ENCODE results near the gene MIXL1. TPM values are rescaled to one million over a fixed set of nuclear protein-coding genes. Genes with fewer than 3 reads are reported as not detected.

MIXL1 gene
- total RNA-seq, 4 donors from 2014 or later: 0.32 TPM; not detected in 3

DNA sequence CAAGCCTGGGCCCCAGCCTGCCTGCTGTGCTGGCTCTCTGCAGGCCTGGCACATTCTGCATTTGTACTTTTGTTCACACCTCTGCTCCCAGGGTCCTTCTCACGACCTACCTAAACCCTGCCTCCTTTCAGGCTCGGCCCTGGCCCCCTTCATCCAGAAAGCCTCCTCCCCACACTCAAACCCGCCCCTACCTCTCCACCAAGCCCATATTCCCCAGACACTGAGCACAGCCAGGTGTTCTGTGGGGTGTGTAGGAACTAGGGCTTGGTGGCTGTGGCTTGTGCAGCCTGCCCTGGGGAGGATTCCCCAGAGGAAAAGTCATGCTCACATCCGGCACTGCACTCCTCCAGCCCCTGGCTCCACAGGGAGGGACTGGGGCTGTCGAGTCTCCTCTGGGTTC is 8.2 kb upstream of the MIXL1 start:
- intact Hi-C loops (cut with DNase I; ENCODE audit: low total_unique reads) (no loop called here), in situ Hi-C loops (cut with MboI; ENCODE audit: low pct_ligation_motif_present in 1 of 4, low pct_unique_long_range_greater_than_20kb in 1 of 4, low sequenced_read_pairs in 3 of 4) (loop anchor here in 1 of 4 donors (25.0 kb wide), 1 partner anchor 122 kb away; no protein-coding TSS in a partner anchor)
- DNase-seq: no peak
- Histone ChIP-seq H3K36me3 (no peaks in the 10 kb centered on the region), H3K9me3 (no peaks in the 10 kb centered on the region), H3K4me3 (no peak overlapping the region), H3K27me3 (no peaks in the 10 kb centered on the region), H3K4me1 (no peaks in the 10 kb centered on the region), H3K27ac (no peak overlapping the region)
- no peak for TF ChIP-seq POLR2A (IDR thresholded peaks at IDR 0.05)
- TF ChIP-seq, protein P1, sequence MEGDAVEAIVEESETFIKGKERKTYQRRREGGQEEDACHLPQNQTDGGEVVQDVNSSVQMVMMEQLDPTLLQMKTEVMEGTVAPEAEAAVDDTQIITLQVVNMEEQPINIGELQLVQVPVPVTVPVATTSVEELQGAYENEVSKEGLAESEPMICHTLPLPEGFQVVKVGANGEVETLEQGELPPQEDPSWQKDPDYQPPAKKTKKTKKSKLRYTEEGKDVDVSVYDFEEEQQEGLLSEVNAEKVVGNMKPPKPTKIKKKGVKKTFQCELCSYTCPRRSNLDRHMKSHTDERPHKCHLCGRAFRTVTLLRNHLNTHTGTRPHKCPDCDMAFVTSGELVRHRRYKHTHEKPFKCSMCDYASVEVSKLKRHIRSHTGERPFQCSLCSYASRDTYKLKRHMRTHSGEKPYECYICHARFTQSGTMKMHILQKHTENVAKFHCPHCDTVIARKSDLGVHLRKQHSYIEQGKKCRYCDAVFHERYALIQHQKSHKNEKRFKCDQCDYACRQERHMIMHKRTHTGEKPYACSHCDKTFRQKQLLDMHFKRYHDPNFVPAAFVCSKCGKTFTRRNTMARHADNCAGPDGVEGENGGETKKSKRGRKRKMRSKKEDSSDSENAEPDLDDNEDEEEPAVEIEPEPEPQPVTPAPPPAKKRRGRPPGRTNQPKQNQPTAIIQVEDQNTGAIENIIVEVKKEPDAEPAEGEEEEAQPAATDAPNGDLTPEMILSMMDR (IDR thresholded peaks at IDR 0.05): no peak
- no peak for TF ChIP-seq EP300 (IDR thresholded peaks at IDR 0.05; ENCODE audit: low read depth)
- TF ChIP-seq POLR2AphosphoS5 (IDR thresholded peaks at IDR 0.05): no peak
- WGBS, 2 donors (ENCODE audit: low coverage in 1 of 2): 79% methylated on average over 5 of the region's 5 CpGs; no CpG with 5 or more reads in 1 of the 2 donors

DNA sequence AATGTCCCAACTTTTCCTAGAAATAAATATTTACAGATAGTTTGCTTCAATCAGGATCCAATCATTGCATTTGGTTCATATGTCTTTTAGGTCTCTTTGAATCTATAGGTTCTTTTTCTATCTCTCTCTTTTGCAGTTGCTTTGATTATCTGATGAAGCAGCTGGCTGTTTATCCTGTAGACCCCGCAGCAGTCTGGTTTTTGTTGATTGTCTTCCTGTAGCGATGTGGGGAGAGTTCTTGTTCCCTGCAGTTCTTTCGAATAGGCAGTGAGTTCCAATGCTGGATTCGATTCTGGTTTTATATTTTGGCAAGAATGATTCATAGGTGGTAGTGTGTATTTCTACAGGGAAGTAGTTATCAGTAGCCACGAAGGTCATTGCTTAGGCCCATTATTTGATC is 7.4 kb upstream of the MIXL1 start:
- DNase-seq: no peak
- no peak overlapping the region for H3K4me3 ChIP-seq
- no peaks in the 10 kb centered on the region for H3K4me1 ChIP-seq
- TF ChIP-seq, protein P1 (IDR thresholded peaks at IDR 0.05): no peak
- TF ChIP-seq POLR2A (IDR thresholded peaks at IDR 0.05) (no peak), POLR2AphosphoS5 (IDR thresholded peaks at IDR 0.05) (no peak), EP300 (IDR thresholded peaks at IDR 0.05; ENCODE audit: low read depth) (no peak)
- in situ Hi-C loops (cut with MboI; ENCODE audit: low pct_ligation_motif_present in 1 of 4, low pct_unique_long_range_greater_than_20kb in 1 of 4, low sequenced_read_pairs in 3 of 4) (loop anchor here in 1 of 4 donors (25.0 kb wide), 1 partner anchor 121 kb away; no protein-coding TSS in a partner anchor), intact Hi-C loops (cut with DNase I; ENCODE audit: low total_unique reads) (no loop called here)
- H3K9me3 ChIP-seq: no peaks in the 10 kb centered on the region
- 55% methylated on average over 5 of the region's 5 CpGs; no CpG with 5 or more reads in 1 of the 2 donors for WGBS, 2 donors (ENCODE audit: low coverage in 1 of 2)
- H3K27me3 ChIP-seq: no peaks in the 10 kb centered on the region
- no peak overlapping the region for H3K27ac ChIP-seq
- no peaks in the 10 kb centered on the region for H3K36me3 ChIP-seq

DNA sequence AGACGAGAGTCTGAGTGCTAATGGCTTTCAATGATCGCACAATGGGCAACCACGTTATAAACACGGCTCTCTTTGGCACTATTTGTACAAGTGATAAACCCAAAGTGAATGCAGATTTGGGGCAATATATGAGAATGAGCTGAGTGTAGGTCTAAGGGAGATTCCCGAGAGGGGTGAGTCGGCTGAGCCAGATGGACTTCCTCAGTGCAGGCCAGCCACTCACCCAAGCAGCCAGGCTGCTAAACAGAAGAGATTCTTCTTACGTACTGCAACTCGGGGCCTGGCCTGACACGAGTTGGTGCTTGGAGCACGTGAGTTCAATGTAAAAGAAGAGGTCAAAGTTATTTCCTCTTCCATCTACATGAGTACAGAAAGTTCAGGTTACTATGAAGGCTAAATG is 6.2 kb upstream of the MIXL1 start:
- Histone ChIP-seq H3K27ac (no peak overlapping the region), H3K4me1 (no peaks in the 10 kb centered on the region), H3K9me3 (no peaks in the 10 kb centered on the region), H3K27me3 (peaks cover 2% of the 10 kb centered on the region), H3K36me3 (no peaks in the 10 kb centered on the region), H3K4me3 (no peak overlapping the region)
- DNase-seq: no peak
- 78 to 93% methylated on average over 4 to 10 of the region's 10 CpGs for WGBS, 2 donors (ENCODE audit: low coverage in 1 of 2)
- intact Hi-C loops (cut with DNase I; ENCODE audit: low total_unique reads) (no loop called here), in situ Hi-C loops (cut with MboI; ENCODE audit: low pct_ligation_motif_present in 1 of 4, low pct_unique_long_range_greater_than_20kb in 1 of 4, low sequenced_read_pairs in 3 of 4) (loop anchor here in 1 of 4 donors (25.0 kb wide), 1 partner anchor 120 kb away; no protein-coding TSS in a partner anchor)
- TF ChIP-seq EP300 (IDR thresholded peaks at IDR 0.05; ENCODE audit: low read depth) (no peak), POLR2A (IDR thresholded peaks at IDR 0.05) (no peak), POLR2AphosphoS5 (IDR thresholded peaks at IDR 0.05) (no peak)
- TF ChIP-seq, protein P1 (IDR thresholded peaks at IDR 0.05): no peak

DNA sequence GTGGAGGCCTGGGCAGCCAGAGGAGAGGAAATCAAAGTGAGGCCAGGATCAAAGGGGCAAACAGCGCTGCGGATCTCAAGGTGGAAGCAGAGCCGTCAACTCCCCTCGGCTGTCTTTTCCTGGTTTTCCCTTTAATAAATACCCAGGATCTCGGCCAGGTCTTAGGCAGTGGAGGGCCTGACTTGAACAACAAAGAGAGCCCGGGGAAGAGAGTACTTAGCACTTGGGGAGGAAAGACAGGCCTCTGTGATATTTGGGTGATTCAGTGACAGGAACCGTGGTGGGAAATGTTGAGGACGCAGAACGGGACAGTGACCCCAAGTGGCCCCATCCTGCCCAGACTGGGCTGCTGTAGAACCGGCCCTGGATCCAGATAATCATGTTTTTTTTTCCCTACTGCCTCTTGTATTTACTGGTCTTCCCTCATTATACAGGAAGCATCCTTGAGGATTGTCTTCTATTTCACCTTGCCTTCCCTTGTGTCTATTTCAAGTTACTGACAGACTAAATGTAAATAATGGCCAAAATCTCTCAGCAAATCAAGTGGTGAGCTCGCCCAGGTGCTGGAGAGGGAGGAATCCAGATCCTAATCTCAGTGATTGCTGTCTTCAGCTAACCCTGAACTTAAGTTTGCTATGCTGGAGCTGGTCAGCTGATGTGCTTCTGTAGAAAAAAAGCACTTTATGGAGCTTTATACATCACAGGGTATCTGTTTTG is 2.8 kb upstream of the MIXL1 start:
- Histone ChIP-seq H3K4me3 (no peak overlapping the region), H3K27me3 (peaks cover 34% of the 10 kb centered on the region), H3K36me3 (no peaks in the 10 kb centered on the region), H3K9me3 (no peaks in the 10 kb centered on the region), H3K27ac (no peak overlapping the region), H3K4me1 (peaks cover 0 to 10% (median 8%) of the 10 kb centered on the region in 4 donors)
- in situ Hi-C loops (cut with MboI; ENCODE audit: low pct_ligation_motif_present in 1 of 4, low pct_unique_long_range_greater_than_20kb in 1 of 4, low sequenced_read_pairs in 3 of 4): loop anchor here in 1 of 4 donors (25.0 kb wide), 1 partner anchor 117 kb away; no protein-coding TSS in a partner anchor
- TF ChIP-seq POLR2A (IDR thresholded peaks at IDR 0.05): no peak
- TF ChIP-seq POLR2AphosphoS5 (IDR thresholded peaks at IDR 0.05): no peak
- TF ChIP-seq, protein P1 (IDR thresholded peaks at IDR 0.05): no peak
- no peak for TF ChIP-seq EP300 (IDR thresholded peaks at IDR 0.05; ENCODE audit: low read depth)
- 53 to 75% methylated on average over 6 to 11 of the region's 11 CpGs for WGBS, 2 donors (ENCODE audit: low coverage in 1 of 2)
- intact Hi-C loops (cut with DNase I; ENCODE audit: low total_unique reads): no loop called here
- DNase-seq: no peak
